AG04450 (cell line): ENCODE results near the gene ITSN1. TPM values are rescaled to one million over a fixed set of nuclear protein-coding genes. Genes with fewer than 3 reads are reported as not detected.

Experiments used
- CTCF ChIA-PET: fragments of 300-600, 350-600 bp; formaldehyde crosslinking; extraction: SDS; loops from one replicate; lab custom pipeline; 2022; ENCODE audit warnings: antibody characterized with exemption, inconsistent platforms; lab: Charles Lee
- POLR2A ChIA-PET: fragments of 350-600 bp; formaldehyde crosslinking; extraction: SDS; loops from one replicate; lab custom pipeline; 2021; ENCODE audit warnings: antibody characterized with exemption, inconsistent platforms; lab: Yijun Ruan, JAX
- DNase-seq: peaks from one replicate; pipeline ENCODE4 v3.0.0-alpha.2; 2011; ENCODE audit warnings: low read depth, low spot score
- H3K27ac ChIP-seq: one replicate; pipeline ENCODE4 v1.5.1; 2012; ENCODE audit warnings: low read depth, low read length, control low read depth
- H3K27me3 ChIP-seq: one replicate; pipeline ENCODE4 v1.6.0; 2012; ENCODE audit warnings: low read length; ENCODE audit not compliant: control insufficient read depth, insufficient read depth
- H3K4me3 ChIP-seq: 2 replicates; pipeline ENCODE4 v1.5.1; 2011; ENCODE audit warnings: mild to moderate bottlenecking, low read depth, low read length, control low read depth
- H3K9me3 ChIP-seq: 2 replicates; pipeline ENCODE4 v1.5.1; 2012; ENCODE audit warnings: low read length; ENCODE audit not compliant: control insufficient read depth, insufficient read depth
- CTCF ChIP-seq: IDR thresholded peaks from 2 replicates; pipeline ENCODE4 v1.5.1; 2011; ENCODE audit warnings: low read depth, low read length, control low read depth, inconsistent platforms
- polyA plus RNA-seq: library from polyadenylated mRNA; depleted of rRNA; stranded (reverse); fragments of >200 nt; gene quantifications from 2 replicates; pipeline ENCODE4 v1.2.3, GENCODE V29; 2011

Gene ITSN1
- polyA plus RNA-seq, 1 experiment, result 51.5 TPM

- DNase-seq, result no peak
- no peaks in the 10 kb centered on the region; the same call in 1 of the 2 replicates for H3K9me3 ChIP-seq
- H3K27ac ChIP-seq, result no peak overlapping the region
- ChIA-PET POLR2A (no interaction called here), CTCF (no interaction called here)
- no peak overlapping the region for H3K4me3 ChIP-seq
- no peak for TF ChIP-seq CTCF
- peaks cover 26% of the 10 kb centered on the region for H3K27me3 ChIP-seq
Measured at GRCh38 chr21:33885172-33885514, 242.8 kb downstream of the ITSN1 start.

- H3K27ac ChIP-seq, result no peak overlapping the region
- H3K4me3 ChIP-seq, result no peak overlapping the region
- no peak for DNase-seq
- no peak for TF ChIP-seq CTCF
- ChIA-PET POLR2A (no interaction called here), CTCF (no interaction called here)
- no peaks in the 10 kb centered on the region for H3K9me3 ChIP-seq
- H3K27me3 ChIP-seq, result peaks cover 29% of the 10 kb centered on the region
Measured at GRCh38 chr21:33886321-33886720, 244.0 kb downstream of the ITSN1 start.

GRCh38 chr21:33890187-33890586 lies 247.9 kb downstream of the ITSN1 start:
- Histone ChIP-seq H3K27me3 (peaks cover 11% of the 10 kb centered on the region), H3K27ac (no peak overlapping the region), H3K9me3 (no peaks in the 10 kb centered on the region), H3K4me3 (no peak overlapping the region)
- TF ChIP-seq CTCF, result no peak
- POLR2A ChIA-PET, result no interaction called here
- no peak for DNase-seq
- CTCF ChIA-PET, result no interaction called here

- CTCF ChIA-PET, result interaction anchor here (1.0 to 3.6 kb wide), 2 partner anchors 31 to 287 kb away, joined by 3 to 17 read pairs; no protein-coding TSS in a partner anchor
Measured at GRCh38 chr21:33892853-33893252, 250.6 kb downstream of the ITSN1 start.

DNA sequence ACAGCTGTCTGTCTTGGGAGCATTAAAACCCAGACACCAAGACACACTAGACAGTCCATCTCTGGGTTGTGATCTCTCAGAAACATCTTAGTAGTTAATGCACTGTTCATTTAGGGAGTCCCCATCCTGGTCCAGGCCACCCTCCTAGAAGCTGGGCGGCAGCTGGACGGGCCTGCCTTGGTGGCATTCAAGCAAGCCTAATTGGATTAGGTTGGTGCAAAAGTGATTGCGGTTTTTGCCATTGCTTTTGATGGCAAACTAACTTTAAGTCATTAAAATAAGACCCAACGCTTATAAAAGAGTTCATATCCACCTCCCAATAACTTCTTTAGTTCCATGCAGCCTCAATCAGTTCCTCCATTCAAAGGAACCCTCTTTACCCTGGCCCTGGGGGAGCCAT lies 251.6 kb downstream of the ITSN1 start:
- no peak for DNase-seq
- no peak overlapping the region for H3K4me3 ChIP-seq
- no peak for TF ChIP-seq CTCF
- ChIA-PET CTCF (interaction anchor here (1.5 to 3.6 kb wide), 2 partner anchors 285 to 288 kb away, joined by 6 to 17 read pairs; no protein-coding TSS in a partner anchor), POLR2A (interaction anchor here (0.6 kb wide), 1 partner anchor 56 kb away, joined by 4 read pairs; no protein-coding TSS in a partner anchor)
- peaks cover 3% of the 10 kb centered on the region for H3K27me3 ChIP-seq
- H3K27ac ChIP-seq, result no peak overlapping the region
- H3K9me3 ChIP-seq, result no peaks in the 10 kb centered on the region

More at GRCh38 chr21:33892853-33893252, 250.6 kb downstream of the ITSN1 start:
- no peak for DNase-seq
- POLR2A ChIA-PET, result interaction anchor here (0.5 kb wide), 1 partner anchor 237 kb away, joined by 8 read pairs; no protein-coding TSS in a partner anchor
- Histone ChIP-seq H3K27me3 (peaks cover 3% of the 10 kb centered on the region), H3K4me3 (no peak overlapping the region), H3K9me3 (no peaks in the 10 kb centered on the region), H3K27ac (no peak overlapping the region)
- TF ChIP-seq CTCF, result no peak
